Activated CD8-positive, alpha-beta memory T cell treated with anti-CD3 and anti-CD28 coated beads for 48 hours (primary cell): ENCODE data around the gene COMMD1.
"Not testable (repeated sequence)": the region's sequence is repeated elsewhere in the genome, so short reads cannot be mapped to it uniquely, and the experiment has no call there.

ENCODE experiments used
- DNase-seq, 3 experiments: peaks; one replicate each; pipeline ENCODE4 v3.0.0-alpha.2; 2020; ENCODE audit warnings: low read depth in 2 of 3, low spot score in 2 of 3

The COMMD1 gene

DNA sequence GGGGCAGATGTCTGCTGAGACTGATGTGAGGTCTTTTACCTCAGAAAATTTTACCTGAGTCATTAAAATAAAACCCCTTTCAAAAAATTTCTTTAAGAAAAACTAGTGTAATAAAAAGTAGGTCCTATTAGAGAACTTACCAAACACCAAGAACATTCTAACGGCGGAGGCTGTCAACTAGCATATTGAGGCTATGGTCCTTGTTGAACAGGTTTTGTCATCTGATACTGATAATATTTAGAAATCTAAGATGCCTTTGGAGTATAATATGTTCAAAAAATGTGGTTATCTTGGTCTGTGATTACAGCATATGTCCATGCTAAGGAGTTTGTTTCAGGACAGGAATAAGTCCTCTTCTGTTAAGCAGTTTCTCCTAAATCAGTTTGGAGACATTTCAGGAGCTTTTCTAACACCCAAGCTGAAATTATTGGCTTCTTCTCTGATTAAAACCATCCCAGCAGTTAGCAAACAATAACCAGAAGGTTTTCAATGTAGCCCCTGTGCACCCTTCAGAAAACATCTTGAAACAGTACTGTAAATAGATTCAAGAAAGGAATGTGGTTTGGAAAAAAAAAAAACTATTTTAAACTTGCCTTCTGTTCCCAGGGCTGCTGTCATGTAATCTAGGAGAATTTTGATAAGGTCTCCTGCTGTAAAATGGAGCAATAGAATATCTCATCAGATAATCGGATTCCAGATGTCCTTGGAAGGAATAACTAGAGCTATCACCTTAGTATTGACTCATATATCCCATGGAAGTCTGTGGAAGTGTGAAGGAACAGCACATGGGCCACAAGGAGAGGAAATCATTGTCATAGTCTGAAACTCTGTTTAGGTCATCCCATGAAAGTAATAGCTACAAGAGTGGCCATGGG lies 231.7 kb downstream of the COMMD1 start:
- no peak for DNase-seq

DNA sequence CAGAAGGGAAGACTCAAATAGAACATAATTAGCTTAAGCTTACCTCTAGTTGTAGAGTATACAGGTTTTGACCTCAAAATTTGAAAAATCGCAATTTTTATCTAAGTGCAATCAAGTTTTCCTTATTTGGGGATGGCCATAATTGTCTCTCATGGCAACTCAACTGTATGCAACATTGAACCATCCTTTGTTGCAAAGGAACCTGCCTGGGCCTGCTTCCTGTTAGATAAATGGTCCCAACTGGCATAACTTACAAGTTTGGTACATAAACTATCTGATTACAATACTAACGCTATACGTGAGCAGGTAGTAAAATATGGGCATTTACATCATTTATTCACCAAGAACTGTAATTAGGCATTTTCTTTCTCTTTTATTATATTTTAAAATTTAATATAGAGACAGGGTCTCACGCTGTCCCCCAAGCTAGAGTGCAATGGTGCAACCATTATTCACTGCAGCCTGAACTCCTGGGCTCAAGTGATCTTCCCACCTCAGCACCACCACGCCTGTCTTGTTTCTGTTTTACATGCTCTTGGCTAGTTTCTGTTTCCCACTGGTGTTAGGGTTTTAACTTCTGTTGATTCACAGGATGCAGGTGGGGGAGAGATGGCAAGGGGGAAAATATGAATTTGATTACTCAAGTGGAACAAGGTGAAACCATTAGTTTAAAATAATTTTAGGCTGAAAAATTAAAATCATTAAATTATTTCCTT lies 235.1 kb downstream of the COMMD1 start:
- DNase-seq = no peak

DNA sequence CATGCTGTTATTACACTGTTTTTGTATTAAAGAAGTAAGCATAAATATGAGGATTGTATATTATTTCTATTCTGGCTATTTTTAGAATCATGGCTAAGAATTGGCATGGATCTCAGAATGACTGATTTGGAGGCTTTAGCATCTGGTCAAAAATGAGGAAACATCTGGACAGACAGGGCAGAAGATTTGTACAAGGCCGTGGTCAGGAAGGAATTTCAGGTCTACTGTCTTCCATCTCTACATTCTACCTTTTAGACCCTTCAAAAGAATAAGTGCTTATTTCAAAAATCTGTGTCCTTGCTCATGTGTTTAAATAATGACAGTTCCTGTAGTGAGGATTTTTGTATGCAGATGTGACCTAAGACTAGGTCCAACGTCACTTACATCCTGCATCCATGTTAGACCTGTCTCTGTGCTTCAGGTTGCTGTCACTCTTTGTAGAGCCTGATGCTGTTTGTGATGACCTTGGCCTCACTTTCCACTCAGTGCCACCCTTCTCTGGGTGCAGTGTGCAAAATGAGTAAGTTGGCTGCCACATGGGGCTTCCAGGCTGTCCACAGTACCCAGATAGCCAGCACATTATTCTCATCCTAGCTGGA lies 235.8 kb downstream of the COMMD1 start:
- no peak for DNase-seq

DNA sequence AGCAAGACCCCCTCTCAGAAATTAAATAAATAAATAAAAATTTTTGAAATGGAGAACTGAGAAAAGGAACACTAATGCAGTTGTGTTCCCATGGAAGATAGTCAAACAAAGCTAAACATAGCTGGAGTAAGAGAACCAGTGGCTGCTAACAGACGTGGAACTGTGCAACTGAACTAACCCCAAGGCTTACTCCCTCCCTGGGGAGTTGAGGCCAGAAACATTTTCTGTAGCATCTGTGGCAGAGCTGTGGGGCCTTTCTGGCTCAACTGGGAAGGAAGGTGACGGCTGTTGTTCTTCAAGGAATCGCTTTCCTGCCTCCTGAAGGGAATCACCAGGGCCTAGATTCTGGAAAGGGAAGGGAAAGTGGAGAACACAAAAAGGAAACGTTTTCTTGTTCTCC lies 236.6 kb downstream of the COMMD1 start:
- no peak for DNase-seq

DNA sequence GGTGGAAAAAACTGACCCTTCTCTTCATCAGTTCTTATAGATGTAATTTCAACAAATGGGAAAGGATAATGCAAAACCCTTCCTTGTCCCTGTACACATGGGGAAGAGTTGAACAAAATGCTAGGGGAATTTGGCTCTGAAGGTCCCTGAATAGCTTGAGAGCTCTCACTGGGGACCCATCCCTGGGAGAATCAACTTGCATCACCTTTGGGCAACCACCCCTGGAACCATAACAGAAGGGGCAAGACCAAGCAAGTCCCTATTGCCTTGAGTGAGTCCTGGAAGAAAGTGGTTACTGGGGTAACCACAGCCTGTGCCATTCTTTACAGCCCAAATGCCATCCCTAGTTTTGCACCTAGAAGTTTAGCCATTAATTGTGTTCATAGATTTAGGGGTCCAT lies 238.2 kb downstream of the COMMD1 start:
- no peak for DNase-seq

DNA sequence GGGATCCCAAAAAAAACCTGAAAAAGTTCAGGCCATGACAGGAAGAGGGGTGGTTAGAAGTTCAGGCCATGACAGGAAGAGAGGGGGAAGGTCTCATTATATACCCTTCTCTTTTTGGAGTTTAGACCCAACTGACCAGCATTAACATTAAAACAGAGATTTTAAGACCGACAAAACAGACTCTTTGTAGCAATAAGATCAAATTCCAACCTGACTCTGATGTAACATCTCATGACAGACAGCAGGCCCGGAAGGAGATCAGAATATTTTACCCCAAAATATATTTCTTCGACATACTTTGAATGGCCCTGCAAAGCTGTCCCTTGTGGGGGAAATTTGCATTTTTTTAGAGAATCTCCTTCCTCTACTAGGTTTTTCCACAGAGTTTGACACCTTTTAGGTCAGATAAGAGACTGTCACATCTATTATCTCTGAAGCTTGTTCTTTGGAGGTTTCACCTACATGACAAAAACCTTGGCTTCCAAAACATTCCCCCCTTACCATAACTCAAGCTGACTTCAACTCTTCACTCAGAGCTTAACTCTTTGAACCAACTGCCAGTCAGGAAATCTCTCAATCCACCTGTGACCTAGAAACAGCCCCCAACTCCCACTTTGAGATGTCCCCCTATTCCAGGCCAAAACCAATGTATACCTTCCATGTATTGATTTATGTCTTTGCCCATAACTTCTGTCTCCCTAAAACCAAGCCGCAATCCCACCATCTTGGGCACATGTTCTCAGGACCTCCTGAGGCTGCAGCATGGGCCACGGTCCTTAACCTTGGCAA lies 239.4 kb downstream of the COMMD1 start:
- no peak for DNase-seq

DNA sequence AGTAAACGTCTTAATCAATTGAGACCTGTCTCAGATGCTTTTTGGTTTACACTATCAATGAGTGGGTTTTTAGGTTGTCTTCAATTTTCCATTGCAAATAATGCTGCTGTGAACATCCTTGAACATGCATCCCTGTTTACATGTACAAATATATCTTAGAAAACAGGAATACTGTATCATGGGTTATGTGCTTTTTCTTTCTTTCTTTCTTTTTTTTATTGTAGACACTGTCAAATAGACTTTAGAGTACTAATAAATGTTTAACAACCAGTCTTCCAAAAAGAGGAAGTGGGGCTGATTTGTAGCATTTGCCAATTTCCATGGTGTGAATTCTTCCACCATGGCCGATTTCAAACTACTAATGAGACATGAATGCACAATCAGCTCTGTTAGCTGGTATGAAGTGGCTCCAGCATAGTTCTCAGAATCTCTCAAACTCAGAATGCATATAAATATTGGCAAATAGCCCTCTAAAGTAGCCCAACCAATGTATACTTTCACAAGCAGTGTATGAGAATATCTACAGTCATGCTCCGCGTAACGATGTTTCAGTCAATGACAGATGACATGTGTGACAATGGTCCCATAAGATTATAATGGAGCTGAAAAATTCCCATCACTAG lies 240.1 kb downstream of the COMMD1 start:
- no peak for DNase-seq

DNA sequence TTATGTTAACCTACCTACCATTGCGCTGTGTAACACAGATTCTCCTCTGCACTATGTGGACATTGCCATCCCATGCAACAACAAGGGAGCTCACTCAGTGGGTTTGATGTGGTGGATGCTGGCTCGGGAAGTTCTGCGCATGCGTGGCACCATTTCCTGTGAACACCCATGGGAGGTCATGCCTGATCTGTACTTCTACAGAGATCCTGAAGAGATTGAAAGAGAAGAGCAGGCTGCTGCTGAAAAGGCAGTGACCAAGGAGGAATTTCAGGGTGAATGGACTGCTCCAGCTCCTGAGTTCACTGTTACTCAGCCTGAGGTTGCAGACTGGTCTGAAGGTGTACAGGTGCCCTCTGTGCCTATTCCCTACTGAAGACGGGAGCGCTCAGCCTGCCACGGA lies 241.3 kb downstream of the COMMD1 start:
- not testable (repeated sequence) for DNase-seq

DNA sequence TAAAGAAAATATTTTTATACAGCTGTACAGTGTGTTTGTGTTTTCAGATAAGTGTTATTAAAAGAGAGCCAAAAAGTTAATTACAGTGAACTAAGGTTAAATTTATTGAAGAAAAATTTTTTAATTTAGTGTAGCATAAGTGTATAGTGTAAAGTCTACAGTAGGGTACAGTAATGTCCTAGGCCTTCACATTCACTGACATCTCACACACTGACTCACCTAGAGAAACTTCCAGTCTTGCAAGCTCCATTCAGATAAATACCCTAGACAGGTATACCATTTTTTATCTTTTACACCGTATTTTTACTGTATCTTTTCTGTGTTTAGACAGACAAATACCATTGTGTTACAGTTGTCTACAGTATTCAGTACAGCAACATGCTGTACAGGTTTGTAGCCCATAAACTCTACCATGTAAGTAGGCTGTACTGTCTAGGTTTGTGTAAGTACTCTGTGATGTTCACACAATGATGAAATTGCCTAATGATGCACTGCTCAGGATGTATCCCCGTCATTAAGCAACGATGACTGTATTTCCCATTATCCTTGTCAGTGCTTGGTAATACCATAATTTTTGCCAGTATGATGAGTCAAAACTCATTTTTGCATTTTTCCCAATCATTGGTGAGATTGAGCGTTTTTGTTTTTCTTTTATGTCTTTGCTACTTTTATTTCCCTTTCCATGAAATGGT lies 242.3 kb downstream of the COMMD1 start:
- no peak for DNase-seq

DNA sequence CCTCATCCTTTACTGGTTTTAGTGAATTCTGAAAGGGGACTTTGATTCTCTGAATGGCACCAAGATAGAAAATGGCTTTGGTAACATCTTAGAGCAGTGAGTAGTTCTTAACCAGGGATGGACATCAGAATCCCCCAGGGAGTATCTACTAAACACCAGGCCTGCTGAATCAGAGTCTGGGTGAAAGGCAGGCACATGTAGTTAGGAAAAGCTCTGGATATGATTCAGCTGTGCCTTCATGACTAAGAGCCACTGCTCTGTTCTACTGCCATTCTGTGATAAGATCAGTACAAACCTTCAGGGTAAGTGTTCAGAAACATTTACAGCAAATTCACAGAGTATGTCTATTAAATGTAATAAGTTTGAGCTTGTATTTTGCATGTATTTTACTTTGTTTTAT lies 244.2 kb downstream of the COMMD1 start:
- DNase-seq = no peak

DNA sequence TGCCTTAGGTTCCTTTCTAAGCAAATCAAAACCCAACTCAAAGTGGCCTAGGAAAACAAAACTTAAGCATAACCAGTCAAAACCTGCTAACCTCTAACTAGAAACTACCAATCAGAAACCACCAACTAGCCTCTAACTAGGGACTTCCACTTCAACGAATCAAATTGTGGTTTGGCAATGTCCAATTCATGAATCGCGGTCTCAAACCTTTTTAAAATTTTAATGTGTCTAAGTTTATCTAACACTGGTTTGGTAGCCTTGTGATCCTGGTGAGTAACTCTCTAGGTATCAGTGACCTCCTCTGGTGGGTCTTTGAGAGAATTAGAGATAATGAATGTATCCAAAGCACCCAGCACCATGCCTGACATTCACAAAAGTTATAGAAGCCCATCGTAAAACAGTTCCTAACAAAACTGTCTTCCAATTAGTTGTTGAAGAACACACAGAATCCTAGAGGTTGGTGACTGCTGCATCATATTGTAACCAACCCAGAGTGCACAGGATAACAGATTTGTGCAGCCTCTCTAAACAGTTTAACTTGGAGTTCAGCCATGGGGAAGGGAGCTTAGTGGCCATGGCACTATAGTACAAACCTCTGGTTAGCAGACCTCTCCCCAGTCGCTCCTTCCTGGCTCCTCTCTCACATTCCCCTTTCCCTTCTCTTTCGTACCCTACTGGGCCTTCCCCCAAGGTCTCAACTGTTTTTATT lies 245.3 kb downstream of the COMMD1 start:
- DNase-seq = no peak

DNA sequence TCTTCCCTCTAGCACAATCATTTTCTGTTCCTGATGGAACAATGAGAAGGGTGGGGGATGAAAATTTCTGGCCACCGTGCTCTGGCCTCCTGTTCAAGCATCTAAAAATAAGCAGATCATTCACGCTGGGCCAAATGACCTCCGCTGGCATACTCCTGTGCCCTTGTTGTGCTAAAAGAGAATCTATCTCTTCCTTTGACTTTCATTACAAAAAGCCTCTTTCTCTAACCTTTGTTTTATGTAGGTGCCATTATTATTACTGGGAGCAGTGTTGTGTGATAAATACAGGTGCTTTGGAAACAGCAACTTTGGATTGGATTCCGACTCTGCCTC lies 245.8 kb downstream of the COMMD1 start:
- DNase-seq = no peak

DNA sequence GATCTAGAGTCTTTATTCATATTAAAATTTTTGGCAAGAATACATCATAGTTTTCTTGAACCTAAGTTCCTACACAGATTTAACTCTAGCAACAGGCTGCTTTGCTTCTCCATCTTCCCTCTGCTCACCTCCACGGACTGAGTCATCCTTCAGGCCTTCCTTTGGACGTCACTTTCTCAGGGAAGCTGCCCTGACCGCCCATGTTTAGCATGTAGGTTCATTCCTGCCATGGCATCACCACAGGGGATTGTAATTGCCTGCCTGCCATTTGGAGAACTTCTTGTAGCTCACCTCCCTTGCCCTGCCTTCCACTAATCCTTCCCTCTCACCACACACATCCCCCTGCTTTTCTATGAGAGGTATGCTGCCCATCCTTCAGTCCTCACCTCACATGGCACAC lies 246.5 kb downstream of the COMMD1 start:
- DNase-seq = no peak

DNA sequence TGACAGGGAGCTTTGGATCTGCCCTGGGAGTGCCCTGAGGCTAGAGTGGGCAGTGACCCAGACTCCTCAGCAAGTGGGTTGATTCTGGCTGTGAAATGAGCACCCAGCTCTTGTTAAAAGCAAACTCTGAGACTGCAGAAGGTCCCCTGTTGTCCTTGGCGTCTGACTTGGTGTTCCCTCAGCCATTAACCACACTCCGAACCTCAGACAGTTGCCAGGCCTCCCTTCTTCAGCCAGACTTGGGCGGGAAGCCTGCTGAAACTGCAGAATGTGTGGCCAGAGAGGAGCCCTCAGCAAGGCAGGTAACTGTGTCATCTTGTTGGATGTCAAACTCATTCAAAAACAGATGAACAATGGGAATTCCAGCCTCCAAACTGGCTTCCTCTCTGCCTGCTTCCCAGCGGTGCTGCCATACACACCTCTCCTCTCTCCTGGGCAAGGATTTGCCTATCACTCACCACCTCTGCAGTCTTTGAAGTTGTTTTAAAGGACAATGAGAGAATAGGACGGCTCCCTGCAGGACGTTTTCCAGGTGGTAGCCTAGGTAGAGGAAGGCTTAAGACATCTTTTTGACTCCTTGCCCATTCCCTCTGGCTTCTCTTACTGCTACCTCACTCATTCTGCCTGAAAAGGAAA lies 251.5 kb downstream of the COMMD1 start:
- DNase-seq = no peak

DNA sequence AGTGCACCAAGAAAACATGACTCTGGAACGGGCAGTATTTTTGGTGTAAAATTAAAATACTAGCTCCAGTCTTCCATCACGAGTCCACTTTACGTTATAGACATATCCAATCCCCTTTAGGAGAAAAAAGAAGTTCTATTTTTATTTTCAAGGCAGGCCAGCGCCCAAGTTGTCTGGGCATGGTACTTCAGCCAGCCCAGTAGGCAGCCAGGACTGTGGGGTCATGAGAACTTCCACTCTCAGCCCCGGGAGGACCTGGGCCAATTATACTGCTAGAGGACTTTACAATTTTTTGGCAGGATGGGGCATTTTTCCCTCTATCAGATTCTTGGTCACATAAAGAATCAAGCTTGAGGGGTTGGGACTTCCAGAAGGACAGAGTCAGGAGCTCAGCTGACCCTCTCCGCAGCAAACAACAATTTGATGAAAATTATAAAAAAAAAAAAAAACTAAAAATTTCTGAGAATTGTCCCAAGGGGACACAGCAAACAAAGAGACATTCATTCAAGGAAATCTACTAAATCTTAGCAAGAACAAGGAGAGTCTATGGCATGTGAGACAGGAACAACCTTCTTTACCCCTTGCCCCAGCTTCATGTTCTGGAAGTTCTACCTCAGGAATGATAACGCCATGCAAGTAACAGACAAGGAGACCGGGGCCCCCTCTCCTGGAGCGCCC lies 253.1 kb downstream of the COMMD1 start:
- DNase-seq = no peak

DNA sequence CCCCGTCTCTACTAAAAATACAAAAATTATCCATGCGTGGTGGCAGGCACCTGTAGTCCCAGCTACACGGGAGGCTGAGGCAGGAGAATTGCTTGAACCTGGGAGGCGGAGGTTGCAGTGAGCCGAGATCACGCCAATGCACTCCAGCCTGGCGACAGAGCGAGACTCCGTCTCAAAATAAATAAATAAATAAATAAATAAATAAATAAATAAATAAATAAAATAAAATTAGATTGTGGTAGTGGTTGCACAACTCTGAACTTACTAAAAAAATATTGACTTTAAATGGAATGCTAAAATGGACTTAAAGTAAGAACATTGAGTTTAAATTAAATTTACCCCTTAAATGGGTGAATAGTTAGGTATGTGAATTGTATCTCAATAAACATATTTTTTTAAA lies 255.2 kb downstream of the COMMD1 start:
- DNase-seq = not testable (repeated sequence)

DNA sequence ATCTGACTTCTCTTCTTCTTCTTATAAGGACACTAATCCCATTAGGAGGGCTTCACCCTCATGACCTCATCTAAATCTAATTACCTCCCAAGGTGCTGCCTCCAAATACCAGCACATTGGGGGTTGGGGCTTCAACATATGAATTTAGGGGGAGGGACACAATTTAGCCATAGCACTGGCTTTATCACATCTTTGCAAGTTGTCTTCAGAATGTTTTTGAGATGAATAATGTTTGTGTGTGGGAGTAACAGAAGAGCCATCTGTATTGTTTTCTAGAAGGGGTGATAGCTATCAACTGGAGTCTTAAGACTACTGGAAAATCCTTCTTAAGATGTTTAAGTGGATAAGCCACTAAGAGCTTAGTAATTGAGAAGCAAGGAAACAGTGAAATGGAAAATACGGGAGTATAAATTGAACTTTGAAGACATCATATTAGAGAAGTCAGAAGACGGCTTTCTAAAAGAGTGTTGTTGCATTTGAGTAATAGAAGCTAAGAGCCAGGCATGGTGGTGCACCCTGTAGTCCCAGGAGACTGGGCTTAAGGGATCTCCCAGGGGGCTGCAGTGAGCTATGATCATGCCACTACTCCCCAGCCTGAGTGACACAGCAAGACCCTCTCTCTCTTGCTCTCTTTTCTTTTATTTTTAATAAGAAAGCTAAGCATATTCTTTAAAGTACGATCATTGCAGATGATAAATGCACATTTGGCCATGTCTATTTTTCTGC lies 257.8 kb downstream of the COMMD1 start:
- DNase-seq = no peak

DNA sequence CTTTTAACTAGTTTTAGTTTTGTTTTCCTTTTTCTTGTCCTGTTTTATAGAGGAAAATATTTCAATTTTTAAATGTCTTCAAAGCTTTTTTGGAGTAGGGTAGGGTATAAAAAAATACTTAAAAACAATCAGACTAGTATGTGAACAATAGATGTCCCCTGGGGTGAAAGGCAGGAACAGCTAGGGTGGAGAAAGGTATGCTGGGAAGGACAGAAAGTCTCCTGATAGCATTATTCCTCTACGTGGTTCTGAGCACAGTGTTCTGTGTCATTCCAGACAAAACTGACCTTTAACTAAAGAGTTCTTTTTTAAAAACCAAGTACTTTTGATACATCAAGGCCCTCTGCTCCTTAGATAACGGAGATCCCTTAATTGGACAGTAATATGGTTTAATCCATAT lies 258.4 kb downstream of the COMMD1 start:
- DNase-seq = no peak
